Measurements from ENCODE around the gene LRRK1.

The LRRK1 gene

GRCh38 chr15:100985401-100985800 lies 66.2 kb downstream of the LRRK1 start:
- Histone ChIP-seq H3K9me3 (ENCODE audit: control extremely low read depth in 1 of 5, control insufficient read depth in 4 of 5, insufficient read depth in 2 of 5, low read depth in 1 of 5, low read length in 4 of 5) (peaks cover 0 to 2% (median 0%) of the 10 kb centered on the region in 5 experiments), H3K27me3 (replicated peaks in 2 of 5; ENCODE audit: control insufficient read depth in 4 of 5, insufficient read depth in 5 of 5, low read length in 4 of 5) (no peaks in the 10 kb centered on the region), H3K36me3 (ENCODE audit: control insufficient read depth in 4 of 4, insufficient read depth in 4 of 4, low read length in 3 of 4) (peaks cover 6 to 29% (median 16%) of the 10 kb centered on the region in 4 experiments), H3K4me3 (ENCODE audit: control insufficient read depth in 1 of 7, extremely low read depth in 1 of 7, insufficient read depth in 4 of 7, low read depth in 2 of 7, low read length in 6 of 7) (no peak overlapping the region), H3K27ac (ENCODE audit: insufficient read depth in 1 of 2, low read depth in 1 of 2, low read length in 2 of 2, poor library complexity in 1 of 2, severe bottlenecking in 2 of 2) (no peak overlapping the region), H3K4me1 (ENCODE audit: control extremely low read depth in 1 of 4, control insufficient read depth in 4 of 4, insufficient read depth in 4 of 4, low read length in 3 of 4) (no peaks in the 10 kb centered on the region)
- DNase-seq = no peak
- ChIA-PET POLR2A (no interaction called here), CTCF (interaction anchor here (1.0 to 1.1 kb wide), 2 partner anchors 12 to 67 kb away, joined by 3 to 4 read pairs; no protein-coding TSS in a partner anchor)
- WGBS (ENCODE audit: insufficient coverage) = 87% methylated on average over 4 of the region's 4 CpGs

GRCh38 chr15:100986158-100986896 lies 67.2 kb downstream of the LRRK1 start:
- no peak for DNase-seq
- no peak overlapping the region for H3K4me3 ChIP-seq (ENCODE audit: control insufficient read depth in 1 of 7, extremely low read depth in 1 of 7, insufficient read depth in 4 of 7, low read depth in 2 of 7, low read length in 6 of 7)
- 98% methylated on average over 5 of the region's 6 CpGs for WGBS (ENCODE audit: insufficient coverage)
- peaks cover 0 to 2% (median 0%) of the 10 kb centered on the region in 5 experiments for H3K9me3 ChIP-seq (ENCODE audit: control extremely low read depth in 1 of 5, control insufficient read depth in 4 of 5, insufficient read depth in 2 of 5, low read depth in 1 of 5, low read length in 4 of 5)
- no peak overlapping the region for H3K27ac ChIP-seq (ENCODE audit: insufficient read depth in 1 of 2, low read depth in 1 of 2, low read length in 2 of 2, poor library complexity in 1 of 2, severe bottlenecking in 2 of 2)
- no peaks in the 10 kb centered on the region for H3K4me1 ChIP-seq (ENCODE audit: control extremely low read depth in 1 of 4, control insufficient read depth in 4 of 4, insufficient read depth in 4 of 4, low read length in 3 of 4)
- peaks cover 6 to 29% (median 16%) of the 10 kb centered on the region in 4 experiments for H3K36me3 ChIP-seq (ENCODE audit: control insufficient read depth in 4 of 4, insufficient read depth in 4 of 4, low read length in 3 of 4)
- CTCF ChIA-PET = interaction anchor here (1.1 kb wide), 2 partner anchors 22 to 68 kb away, joined by 3 read pairs; no protein-coding TSS in a partner anchor
- H3K27me3 ChIP-seq (replicated peaks in 2 of 5; ENCODE audit: control insufficient read depth in 4 of 5, insufficient read depth in 5 of 5, low read length in 4 of 5) = no peaks in the 10 kb centered on the region
- POLR2A ChIA-PET = no interaction called here

- no peak for DNase-seq
- ChIA-PET CTCF (interaction anchor here (1.1 kb wide), 1 partner anchor 21 kb away, joined by 3 read pairs; no protein-coding TSS in a partner anchor), POLR2A (no interaction called here)
- WGBS (ENCODE audit: insufficient coverage) = 95% methylated on average over 2 of the region's 4 CpGs
- Histone ChIP-seq H3K4me3 (ENCODE audit: control insufficient read depth in 1 of 7, extremely low read depth in 1 of 7, insufficient read depth in 4 of 7, low read depth in 2 of 7, low read length in 6 of 7) (no peak overlapping the region), H3K27me3 (replicated peaks in 2 of 5; ENCODE audit: control insufficient read depth in 4 of 5, insufficient read depth in 5 of 5, low read length in 4 of 5) (no peaks in the 10 kb centered on the region), H3K36me3 (ENCODE audit: control insufficient read depth in 4 of 4, insufficient read depth in 4 of 4, low read length in 3 of 4) (peaks cover 6 to 29% (median 16%) of the 10 kb centered on the region in 4 experiments), H3K4me1 (ENCODE audit: control extremely low read depth in 1 of 4, control insufficient read depth in 4 of 4, insufficient read depth in 4 of 4, low read length in 3 of 4) (no peaks in the 10 kb centered on the region), H3K9me3 (ENCODE audit: control extremely low read depth in 1 of 5, control insufficient read depth in 4 of 5, insufficient read depth in 2 of 5, low read depth in 1 of 5, low read length in 4 of 5) (peaks cover 0 to 2% (median 0%) of the 10 kb centered on the region in 5 experiments), H3K27ac (ENCODE audit: insufficient read depth in 1 of 2, low read depth in 1 of 2, low read length in 2 of 2, poor library complexity in 1 of 2, severe bottlenecking in 2 of 2) (no peak overlapping the region)
Observed at GRCh38 chr15:100987143-100987542, 68.0 kb downstream of the LRRK1 start.

GRCh38 chr15:100988297-100988696 lies 69.1 kb downstream of the LRRK1 start:
- ChIA-PET POLR2A (no interaction called here), CTCF (no interaction called here)
- Histone ChIP-seq H3K36me3 (ENCODE audit: control insufficient read depth in 4 of 4, insufficient read depth in 4 of 4, low read length in 3 of 4) (peaks cover 6 to 27% (median 16%) of the 10 kb centered on the region in 4 experiments), H3K27me3 (replicated peaks in 2 of 5; ENCODE audit: control insufficient read depth in 4 of 5, insufficient read depth in 5 of 5, low read length in 4 of 5) (no peaks in the 10 kb centered on the region), H3K4me1 (ENCODE audit: control extremely low read depth in 1 of 4, control insufficient read depth in 4 of 4, insufficient read depth in 4 of 4, low read length in 3 of 4) (no peaks in the 10 kb centered on the region), H3K27ac (ENCODE audit: insufficient read depth in 1 of 2, low read depth in 1 of 2, low read length in 2 of 2, poor library complexity in 1 of 2, severe bottlenecking in 2 of 2) (no peak overlapping the region), H3K9me3 (ENCODE audit: control extremely low read depth in 1 of 5, control insufficient read depth in 4 of 5, insufficient read depth in 2 of 5, low read depth in 1 of 5, low read length in 4 of 5) (peaks cover 0 to 2% (median 0%) of the 10 kb centered on the region in 5 experiments), H3K4me3 (ENCODE audit: control insufficient read depth in 1 of 7, extremely low read depth in 1 of 7, insufficient read depth in 4 of 7, low read depth in 2 of 7, low read length in 6 of 7) (no peak overlapping the region)
- 93% methylated on average over 3 of the region's 5 CpGs for WGBS (ENCODE audit: insufficient coverage)
- DNase-seq = no peak

- peaks cover 0 to 2% (median 0%) of the 10 kb centered on the region in 5 experiments for H3K9me3 ChIP-seq (ENCODE audit: control extremely low read depth in 1 of 5, control insufficient read depth in 4 of 5, insufficient read depth in 2 of 5, low read depth in 1 of 5, low read length in 4 of 5)
- H3K4me3 ChIP-seq (ENCODE audit: control insufficient read depth in 1 of 7, extremely low read depth in 1 of 7, insufficient read depth in 4 of 7, low read depth in 2 of 7, low read length in 6 of 7) = no peak overlapping the region
- H3K4me1 ChIP-seq (ENCODE audit: control extremely low read depth in 1 of 4, control insufficient read depth in 4 of 4, insufficient read depth in 4 of 4, low read length in 3 of 4) = no peaks in the 10 kb centered on the region
- no peak for DNase-seq
- no peaks in the 10 kb centered on the region for H3K27me3 ChIP-seq (replicated peaks in 2 of 5; ENCODE audit: control insufficient read depth in 4 of 5, insufficient read depth in 5 of 5, low read length in 4 of 5)
- ChIA-PET CTCF (no interaction called here), POLR2A (no interaction called here)
- peaks cover 6 to 24% (median 12%) of the 10 kb centered on the region in 4 experiments for H3K36me3 ChIP-seq (ENCODE audit: control insufficient read depth in 4 of 4, insufficient read depth in 4 of 4, low read length in 3 of 4)
- H3K27ac ChIP-seq (ENCODE audit: insufficient read depth in 1 of 2, low read depth in 1 of 2, low read length in 2 of 2, poor library complexity in 1 of 2, severe bottlenecking in 2 of 2) = no peak overlapping the region
- 100% methylated on average over 3 of the region's 3 CpGs for WGBS (ENCODE audit: insufficient coverage)
Observed at GRCh38 chr15:100988857-100989256, 69.7 kb downstream of the LRRK1 start.

- ChIA-PET CTCF (interaction anchor here (1.3 to 5.4 kb wide), 3 partner anchors 13 to 88 kb away, joined by 3 to 27 read pairs (median 13); partner anchors contain the start of gene LRRK1), POLR2A (no interaction called here)
- no peak for DNase-seq
- no peaks in the 10 kb centered on the region for H3K27me3 ChIP-seq (replicated peaks in 2 of 5; ENCODE audit: control insufficient read depth in 4 of 5, insufficient read depth in 5 of 5, low read length in 4 of 5)
- 96% methylated on average over 17 of the region's 17 CpGs for whole genome bisulfite sequencing (ENCODE audit: insufficient coverage)
- H3K27ac ChIP-seq (ENCODE audit: insufficient read depth in 1 of 2, low read depth in 1 of 2, low read length in 2 of 2, poor library complexity in 1 of 2, severe bottlenecking in 2 of 2) = no peak overlapping the region
- no peaks in the 10 kb centered on the region for H3K9me3 ChIP-seq (ENCODE audit: control extremely low read depth in 1 of 5, control insufficient read depth in 4 of 5, insufficient read depth in 2 of 5, low read depth in 1 of 5, low read length in 4 of 5)
- H3K36me3 ChIP-seq (ENCODE audit: control insufficient read depth in 4 of 4, insufficient read depth in 4 of 4, low read length in 3 of 4) = peaks cover 0 to 16% (median 13%) of the 10 kb centered on the region in 4 experiments
- no peaks in the 10 kb centered on the region for H3K4me1 ChIP-seq (ENCODE audit: control extremely low read depth in 1 of 4, control insufficient read depth in 4 of 4, insufficient read depth in 4 of 4, low read length in 3 of 4)
- H3K4me3 ChIP-seq (ENCODE audit: control insufficient read depth in 1 of 7, extremely low read depth in 1 of 7, insufficient read depth in 4 of 7, low read depth in 2 of 7, low read length in 6 of 7) = no peak overlapping the region
Observed at GRCh38 chr15:100994597-100995446, 75.7 kb downstream of the LRRK1 start.
